Lung (tissue), 12 donors: ENCODE measurements around the gene RRAGD. TPM values are rescaled to one million over a fixed set of nuclear protein-coding genes. Genes with fewer than 3 reads are reported as not detected.
A peak's percentile ranks its signal among the peaks of the same experiment; 100 is the strongest.

Experiments used
- ATAC-seq: fragments of 200-7000 bp; cut with Tn5 transposase; one replicate; pipeline ENCODE4 v1.9.1; 2020; ENCODE audit warnings: moderate number of reproducible peaks; ENCODE audit not compliant: insufficient read depth, low FRiP score
- DNase-seq, 3 donors: peaks; one replicate each; pipeline ENCODE4 v3.0.0-alpha.2; 2013 to 2017
- H3K27ac ChIP-seq, 2 donors: one replicate each; pipeline ENCODE4 v1.5.1; 2013; ENCODE audit warnings: mild to moderate bottlenecking in 2 of 2, moderate library complexity in 2 of 2, control low read depth in 1 of 2, inconsistent platforms in 1 of 2, low read depth in 1 of 2, low read length in 1 of 2
- H3K27me3 ChIP-seq, 3 donors: one replicate each; pipeline ENCODE4 v1.5.1; 2013; ENCODE audit warnings: low read length in 2 of 3; ENCODE audit not compliant: control insufficient read depth in 3 of 3, insufficient read depth in 3 of 3
- H3K36me3 ChIP-seq, 4 donors: one replicate each; pipeline ENCODE4 v1.5.1; 2013; ENCODE audit warnings: low read length in 4 of 4, mild to moderate bottlenecking in 1 of 4, moderate library complexity in 1 of 4; ENCODE audit not compliant: control insufficient read depth in 4 of 4, insufficient read depth in 4 of 4
- H3K4me1 ChIP-seq, 5 donors: one replicate each; pipeline ENCODE4 v1.5.1; 2013; ENCODE audit warnings: low read length in 5 of 5, mild to moderate bottlenecking in 2 of 5, moderate library complexity in 1 of 5; ENCODE audit not compliant: control insufficient read depth in 5 of 5, insufficient read depth in 5 of 5
- H3K4me3 ChIP-seq: one replicate; pipeline ENCODE4 v1.5.1; 2013; ENCODE audit warnings: mild to moderate bottlenecking, control low read depth, moderate library complexity
- H3K9ac ChIP-seq, 2 donors: one replicate each; pipeline ENCODE4 v1.5.1; 2013; ENCODE audit warnings: low read length in 2 of 2, control low read depth in 1 of 2; ENCODE audit not compliant: insufficient read depth in 1 of 2
- H3K9me3 ChIP-seq, 4 donors: one replicate each; pipeline ENCODE4 v1.5.1; 2013; ENCODE audit warnings: low read length in 3 of 4, mild to moderate bottlenecking in 1 of 4, moderate library complexity in 1 of 4; ENCODE audit not compliant: control insufficient read depth in 4 of 4, insufficient read depth in 3 of 4
- CTCF ChIP-seq: IDR thresholded peaks from 2 replicates; pipeline ENCODE4 v1.5.1; 2012; ENCODE audit warnings: mild to moderate bottlenecking; ENCODE audit errors: control extremely low read depth, extremely low read depth
- WGBS, 2 donors: extraction: QIAGEN DNeasy Blood & Tissue Kit; methylation state at CpG; one replicate each; pipeline ENCODE4 v1.1.7; 2013; 5-methylcytosine and 5-hydroxymethylcytosine counted together
- polyA plus RNA-seq, 2 donors: library from polyadenylated mRNA; stranded (reverse); fragments of 200-250 nt; gene quantifications; one replicate each; pipeline ENCODE4 v1.2.1, GENCODE V29; 2013
- total RNA-seq, 2 donors: library from RNA; depleted of rRNA in 1 of 2; stranded (reverse); fragments of >200 nt in 1 of 2; gene quantifications; one replicate each; pipeline ENCODE4 v1.2.1, GENCODE V29; 2014 to 2021
- donor health status: control.
- donor health status: control.
- donor health status: Bipolar disorder and iron deficiency.
- donor health status: healthy.
- donor health status: DM: yes; HTN: yes; CAD: no.

The RRAGD gene
- total and polyA plus RNA-seq, 4 donors: 12.7 to 40.2 (median 16.8) TPM

- TF ChIP-seq CTCF: no peak
- Histone ChIP-seq H3K9ac (no peak overlapping the region), H3K27ac (peak overlapping the region in 1 of 2 donors; percentile 69), H3K27me3 (peaks cover 0 to 18% (median 13%) of the 10 kb centered on the region in 3 donors), H3K9me3 (no peaks in the 10 kb centered on the region), H3K4me1 (peaks cover 0 to 15% (median under 1%) of the 10 kb centered on the region in 5 donors), H3K36me3 (no peaks in the 10 kb centered on the region), H3K4me3 (no peak overlapping the region)
- no peak for DNase-seq
- ATAC-seq: no peak
- WGBS, 2 donors: 76 to 83% methylated on average over 7 of the region's 7 CpGs
Measured at GRCh38 chr6:89409461-89410035, 2.5 kb downstream of the RRAGD start.

- Histone ChIP-seq H3K4me1 (peaks cover 0 to 5% (median 2%) of the 10 kb centered on the region in 5 donors), H3K9ac (no peak overlapping the region), H3K9me3 (no peaks in the 10 kb centered on the region), H3K36me3 (no peaks in the 10 kb centered on the region), H3K4me3 (no peak overlapping the region), H3K27ac (no peak overlapping the region), H3K27me3 (peaks cover 0 to 3% (median 0%) of the 10 kb centered on the region in 3 donors)
- no peak for DNase-seq
- no peak for ATAC-seq
- no peak for TF ChIP-seq CTCF
- 31 to 54% methylated on average over 10 of the region's 10 CpGs for WGBS, 2 donors
Measured at GRCh38 chr6:89406141-89406540, 5.9 kb downstream of the RRAGD start.

GRCh38 chr6:89404512-89404911 lies 7.6 kb downstream of the RRAGD start:
- no peak overlapping the region for H3K4me3 ChIP-seq
- ATAC-seq: no peak
- H3K36me3 ChIP-seq: no peaks in the 10 kb centered on the region
- H3K27ac ChIP-seq: no peak overlapping the region
- peaks cover 0 to 5% (median 0%) of the 10 kb centered on the region in 5 donors for H3K4me1 ChIP-seq
- peaks cover 0 to 3% (median 0%) of the 10 kb centered on the region in 3 donors for H3K27me3 ChIP-seq
- H3K9me3 ChIP-seq: no peaks in the 10 kb centered on the region
- no peak for DNase-seq
- no peak for TF ChIP-seq CTCF
- no peak overlapping the region for H3K9ac ChIP-seq
- 73 to 80% methylated on average over 3 of the region's 3 CpGs for WGBS, 2 donors

- DNase-seq (no peak), ATAC-seq (no peak)
- no peaks in the 10 kb centered on the region for H3K36me3 ChIP-seq
- no peak overlapping the region for H3K4me3 ChIP-seq
- peaks cover 0 to 5% (median 2%) of the 10 kb centered on the region in 5 donors for H3K4me1 ChIP-seq
- TF ChIP-seq CTCF: no peak
- 96% methylated on average over 6 of the region's 6 CpGs for WGBS, 2 donors
- H3K27ac ChIP-seq: no peak overlapping the region
- H3K27me3 ChIP-seq: no peaks in the 10 kb centered on the region
- no peak overlapping the region for H3K9ac ChIP-seq
- no peaks in the 10 kb centered on the region for H3K9me3 ChIP-seq
Measured at GRCh38 chr6:89402776-89403175, 9.3 kb downstream of the RRAGD start.
